Right lobe of liver (tissue), 6 donors: ENCODE data around the gene C19orf44. TPM values are rescaled to one million over a fixed set of nuclear protein-coding genes. Genes with fewer than 3 reads are reported as not detected.
"Not testable (repeated sequence)": the region's sequence is repeated elsewhere in the genome, so short reads cannot be mapped to it uniquely, and the experiment has no call there.

Experiments
- ATAC-seq, 4 donors: fragments of 200-7000 bp; cut with Tn5 transposase; one replicate each; pipeline ENCODE4 v1.9.1; 2020; ENCODE audit warnings: mild to moderate bottlenecking in 4 of 4, moderate library complexity in 4 of 4
- DNase-seq, 3 donors: peaks; one replicate each; pipeline ENCODE4 v3.0.0-alpha.2; 2020
- H3K27ac ChIP-seq, 3 donors: fragments of 200-600 bp; one replicate each; pipeline ENCODE4 v1.8.0; 2022
- H3K27me3 ChIP-seq, 2 donors: fragments of 200-600 bp; one replicate each; pipeline ENCODE4 v1.8.0; 2022
- H3K36me3 ChIP-seq, 4 donors: fragments of 200-600 bp; sonication (generic) in 1 of 4; one replicate each; pipeline versions ENCODE4 v1.5.1 to v1.8.0; 2017 to 2022; ENCODE audit warnings: control low read depth in 1 of 4
- H3K4me1 ChIP-seq, 4 donors: fragments of 200-600 bp; sonication (generic) in 1 of 4; one replicate each; pipeline versions ENCODE4 v1.5.1 to v1.8.0; 2017 to 2022; ENCODE audit warnings: control low read depth in 1 of 4
- H3K4me3 ChIP-seq, 3 donors: fragments of 200-600 bp; one replicate each; pipeline ENCODE4 v1.8.0; 2022
- H3K9me3 ChIP-seq, 4 donors: fragments of 200-600 bp; sonication (generic) in 1 of 4; one replicate each; pipeline versions ENCODE4 v1.5.1 to v1.8.0; 2017 to 2022; ENCODE audit warnings: control low read depth in 1 of 4
- CTCF ChIP-seq, 4 donors: fragments of 200-600 bp in 3 of 4; fragments of 450-650 bp in 1 of 4; IDR thresholded peaks; one replicate each; pipeline versions ENCODE4 v1.5.1 to v1.8.0; 2016 to 2022; ENCODE audit warnings: antibody characterized with exemption in 4 of 4, mild to moderate bottlenecking in 2 of 4
- POLR2A ChIP-seq: fragments of 450-650 bp; IDR thresholded peaks from one replicate; pipeline ENCODE4 v1.6.1; 2017; ENCODE audit warnings: antibody characterized with exemption, mild to moderate bottlenecking
- WGBS: methylation state at CpG from one replicate; pipeline ENCODE4 v1.1.6; 2018; ENCODE audit warnings: low coverage, low lambda C conversion rate; ENCODE audit not compliant: insufficient coverage; ENCODE audit errors: missing lambda C conversion rate; 5-methylcytosine and 5-hydroxymethylcytosine counted together
- intact Hi-C, 2 donors: fragments of 100-400 bp; cut with DNase I; formaldehyde crosslinking; loops; one replicate each; pipeline versions ENCODE4 v1.11.2 to v1.14.1; 2022
- total RNA-seq, 6 experiments: library from RNA; depleted of rRNA in 2 of 6; stranded (reverse); fragments of >200 nt in 2 of 6; fragmentation: NEBNext Ultra II Directional in 3 of 6; extraction: Animal tissue kit (Norgen Biotek cat#: 25700) in 3 of 6; gene quantifications; one replicate each; pipeline versions ENCODE4 v1.1.0 to v1.2.4, GENCODE V29; 2016 to 2023
- donor health status: DM: no; HTN: yes; CAD: no.
- donor health status: DM: no; HTN: no; CAD: no.
- donor health status: DM: no; HTN: no; CAD: no.
- donor health status: DM: no; HTN: yes; CAD: no.
- donor health status: DM: no; HTN: yes; CAD: no.

The C19orf44 gene
- total RNA-seq, 6 experiments from 2014 or later = 1.8 to 4.3 (median 2.5) TPM

DNA sequence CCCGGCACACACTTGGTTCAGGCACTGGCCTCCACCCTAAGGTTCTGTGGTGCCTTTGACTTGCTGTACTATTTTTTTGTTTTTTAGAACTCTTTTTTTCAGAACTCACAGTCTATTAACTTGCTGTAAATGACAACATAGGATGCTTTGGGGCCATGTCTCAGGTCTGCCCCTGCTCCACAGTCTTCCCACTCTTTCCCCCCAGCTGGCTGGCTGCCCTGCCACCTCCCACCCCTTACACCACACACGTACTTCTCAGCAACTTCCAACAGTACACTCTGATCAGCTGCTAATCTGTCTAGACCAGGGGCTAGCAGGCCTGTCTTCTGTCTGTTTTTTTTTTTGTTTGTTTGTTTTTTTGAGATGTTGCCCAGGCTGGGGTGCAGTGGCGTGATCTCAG lies 8.1 kb downstream of the C19orf44 start:
- Histone ChIP-seq H3K9me3 (no peaks in the 10 kb centered on the region), H3K4me3 (no peak overlapping the region), H3K4me1 (no peaks in the 10 kb centered on the region), H3K27me3 (no peaks in the 10 kb centered on the region), H3K27ac (no peak overlapping the region), H3K36me3 (peaks cover 0 to 11% (median 0%) of the 10 kb centered on the region in 4 donors)
- 68% methylated on average over 3 of the region's 3 CpGs for WGBS
- TF ChIP-seq CTCF (IDR thresholded peaks at IDR 0.05) (no peak), POLR2A (no peak)
- DNase-seq (no peak), ATAC-seq (no peak)
- intact Hi-C loops = no loop called here

- WGBS = 83% methylated on average over 3 of the region's 11 CpGs
- H3K36me3 ChIP-seq = peaks cover 0 to 16% (median 0%) of the 10 kb centered on the region in 4 donors
- H3K27me3 ChIP-seq, H3K4me3 ChIP-seq, H3K9me3 ChIP-seq, intact Hi-C loops, DNase-seq, ATAC-seq, H3K27ac ChIP-seq, H3K4me1 ChIP-seq: not testable (repeated sequence)
Observed at GRCh38 chr19:16506161-16506560, 10.0 kb downstream of the C19orf44 start.

- H3K4me1 ChIP-seq = no peaks in the 10 kb centered on the region
- H3K36me3 ChIP-seq = peaks cover 0 to 16% (median 0%) of the 10 kb centered on the region in 4 donors
- WGBS = 71% methylated on average over 3 of the region's 6 CpGs
- intact Hi-C loops = no loop called here
- no peak for DNase-seq
- peak in 1 of 4 donors; percentile 70 for ATAC-seq
- no peak overlapping the region for H3K27ac ChIP-seq
- H3K4me3 ChIP-seq = no peak overlapping the region
- no peaks in the 10 kb centered on the region for H3K9me3 ChIP-seq
- TF ChIP-seq CTCF (IDR thresholded peaks at IDR 0.05) = no peak
- TF ChIP-seq POLR2A = no peak
- no peaks in the 10 kb centered on the region for H3K27me3 ChIP-seq
Observed at GRCh38 chr19:16506961-16507360, 10.8 kb downstream of the C19orf44 start.

- Histone ChIP-seq H3K4me3 (no peak overlapping the region), H3K9me3 (no peaks in the 10 kb centered on the region), H3K36me3 (peaks cover 0 to 11% (median 0%) of the 10 kb centered on the region in 4 donors), H3K27me3 (no peaks in the 10 kb centered on the region), H3K4me1 (no peaks in the 10 kb centered on the region), H3K27ac (no peak overlapping the region)
- ATAC-seq (no peak), DNase-seq (no peak)
- TF ChIP-seq POLR2A = no peak
- no peak for TF ChIP-seq CTCF (IDR thresholded peaks at IDR 0.05)
- intact Hi-C loops = no loop called here
- 100% methylated on average over 2 of the region's 5 CpGs for WGBS
Observed at GRCh38 chr19:16508546-16508945, 12.4 kb downstream of the C19orf44 start.

DNA sequence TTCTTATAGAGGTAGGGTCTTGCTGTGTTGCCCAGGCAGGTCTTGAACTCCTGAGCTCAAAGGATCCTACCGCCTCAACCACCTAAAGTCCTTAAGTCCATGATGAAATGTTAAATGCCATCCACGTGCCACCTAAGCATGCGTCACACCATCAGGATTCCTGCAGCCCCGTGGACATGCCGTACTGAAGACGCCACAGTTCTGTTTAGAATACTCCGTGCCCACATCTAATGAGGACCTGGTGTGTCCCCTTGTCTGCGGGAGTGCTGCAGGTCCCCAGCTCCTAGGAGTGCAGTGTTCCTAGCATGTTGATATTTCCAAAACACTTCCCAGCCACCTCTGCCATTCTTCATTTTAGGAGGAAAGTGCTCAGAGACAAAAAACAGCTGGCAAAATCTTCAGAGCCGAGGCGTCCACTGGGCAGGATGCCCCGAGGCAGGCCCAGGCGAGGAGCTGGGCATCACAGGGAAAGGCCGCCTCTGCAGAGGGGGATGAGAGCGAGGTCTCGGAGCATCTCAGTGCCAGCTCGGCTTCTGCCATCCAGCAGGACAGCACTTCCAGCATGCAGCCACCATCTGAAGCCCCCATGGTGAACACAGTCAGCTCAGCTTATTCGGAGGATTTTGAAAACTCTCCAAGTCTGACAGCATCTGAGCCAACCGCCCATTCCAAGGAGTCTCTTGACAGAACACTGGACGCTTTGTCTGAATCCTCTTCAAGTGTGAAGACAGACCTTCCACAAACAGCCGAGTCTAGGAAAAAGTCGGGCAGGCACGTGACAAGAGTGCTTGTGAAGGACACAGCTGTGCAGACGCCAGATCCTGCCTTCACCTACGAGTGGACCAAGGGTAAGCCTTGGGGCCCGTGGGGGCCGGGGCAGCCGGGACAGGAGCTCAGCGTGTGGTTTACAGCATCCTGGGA lies 13.2 kb downstream of the C19orf44 start:
- H3K36me3 ChIP-seq = peaks cover 0 to 8% (median 0%) of the 10 kb centered on the region in 4 donors
- ATAC-seq (no peak), DNase-seq (no peak)
- no peaks in the 10 kb centered on the region for H3K27me3 ChIP-seq
- intact Hi-C loops = no loop called here
- no peaks in the 10 kb centered on the region for H3K9me3 ChIP-seq
- 92% methylated on average over 9 of the region's 28 CpGs for WGBS
- TF ChIP-seq CTCF (IDR thresholded peaks at IDR 0.05) (no peak), POLR2A (no peak)
- no peaks in the 10 kb centered on the region for H3K4me1 ChIP-seq
- no peak overlapping the region for H3K27ac ChIP-seq
- no peak overlapping the region for H3K4me3 ChIP-seq

- H3K36me3 ChIP-seq, H3K27ac ChIP-seq, H3K27me3 ChIP-seq, intact Hi-C loops, ATAC-seq, H3K4me3 ChIP-seq, DNase-seq, H3K9me3 ChIP-seq: not testable (repeated sequence)
- 87% methylated on average over 7 of the region's 10 CpGs for WGBS
- H3K4me1 ChIP-seq = peaks cover 0 to 17% (median 4%) of the 10 kb centered on the region in 4 donors
Observed at GRCh38 chr19:16512611-16513010, 16.4 kb downstream of the C19orf44 start.
